Measurements from ENCODE around the gene RGS7.
"Not testable (repeated sequence)": the region's sequence is repeated elsewhere in the genome, so short reads cannot be mapped to it uniquely, and the experiment has no call there.

RGS7 gene

DNA sequence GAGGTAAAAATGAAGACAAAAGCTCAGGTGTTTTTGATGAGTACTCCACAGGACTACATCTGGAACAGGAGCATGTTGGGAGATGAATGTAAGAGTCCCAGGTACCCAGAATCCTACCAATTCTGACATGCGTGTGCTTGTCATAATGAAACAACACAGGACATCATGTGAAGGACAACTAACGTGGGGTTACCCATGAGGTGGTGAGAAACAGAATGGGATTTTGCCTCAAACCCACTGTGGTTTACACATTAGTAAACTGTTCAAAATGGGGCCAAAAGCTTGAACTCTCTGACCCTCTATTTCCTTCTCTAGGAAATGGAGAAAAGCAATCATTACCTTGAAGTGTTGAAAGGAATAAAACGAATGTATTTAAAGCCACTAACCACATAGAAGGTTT is 266.2 kb downstream of the RGS7 start:
- DNase-seq (ENCODE audit: low read depth) = no peak
- H3K4me3 ChIP-seq (replicated peaks; ENCODE audit: low read depth, low read length) = no peak overlapping the region
- TF ChIP-seq, protein P1, sequence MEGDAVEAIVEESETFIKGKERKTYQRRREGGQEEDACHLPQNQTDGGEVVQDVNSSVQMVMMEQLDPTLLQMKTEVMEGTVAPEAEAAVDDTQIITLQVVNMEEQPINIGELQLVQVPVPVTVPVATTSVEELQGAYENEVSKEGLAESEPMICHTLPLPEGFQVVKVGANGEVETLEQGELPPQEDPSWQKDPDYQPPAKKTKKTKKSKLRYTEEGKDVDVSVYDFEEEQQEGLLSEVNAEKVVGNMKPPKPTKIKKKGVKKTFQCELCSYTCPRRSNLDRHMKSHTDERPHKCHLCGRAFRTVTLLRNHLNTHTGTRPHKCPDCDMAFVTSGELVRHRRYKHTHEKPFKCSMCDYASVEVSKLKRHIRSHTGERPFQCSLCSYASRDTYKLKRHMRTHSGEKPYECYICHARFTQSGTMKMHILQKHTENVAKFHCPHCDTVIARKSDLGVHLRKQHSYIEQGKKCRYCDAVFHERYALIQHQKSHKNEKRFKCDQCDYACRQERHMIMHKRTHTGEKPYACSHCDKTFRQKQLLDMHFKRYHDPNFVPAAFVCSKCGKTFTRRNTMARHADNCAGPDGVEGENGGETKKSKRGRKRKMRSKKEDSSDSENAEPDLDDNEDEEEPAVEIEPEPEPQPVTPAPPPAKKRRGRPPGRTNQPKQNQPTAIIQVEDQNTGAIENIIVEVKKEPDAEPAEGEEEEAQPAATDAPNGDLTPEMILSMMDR (IDR thresholded peaks at IDR 0.05; ENCODE audit: low read length, missing control alignments) = no peak

DNA sequence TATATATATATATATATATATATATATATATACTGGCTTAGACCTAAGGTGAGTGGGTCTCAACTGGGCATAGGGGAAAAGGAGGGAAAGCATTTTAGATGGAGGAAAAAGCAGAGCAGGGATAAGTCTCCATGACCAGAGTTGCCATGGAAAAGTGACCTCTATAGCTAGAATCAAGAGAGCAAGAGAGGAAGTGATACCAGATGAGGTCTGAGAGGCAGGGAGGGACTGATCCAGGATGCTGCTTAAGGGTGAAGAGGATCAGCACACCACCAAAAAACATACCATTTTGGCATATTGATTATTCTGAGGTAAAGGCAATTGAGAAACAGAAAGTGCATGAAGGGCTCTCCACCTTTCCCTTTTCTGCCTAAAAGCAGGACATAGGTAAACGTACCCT is 267.9 kb downstream of the RGS7 start:
- not testable (repeated sequence) for H3K4me3 ChIP-seq (replicated peaks; ENCODE audit: low read depth, low read length); DNase-seq (ENCODE audit: low read depth)

DNA sequence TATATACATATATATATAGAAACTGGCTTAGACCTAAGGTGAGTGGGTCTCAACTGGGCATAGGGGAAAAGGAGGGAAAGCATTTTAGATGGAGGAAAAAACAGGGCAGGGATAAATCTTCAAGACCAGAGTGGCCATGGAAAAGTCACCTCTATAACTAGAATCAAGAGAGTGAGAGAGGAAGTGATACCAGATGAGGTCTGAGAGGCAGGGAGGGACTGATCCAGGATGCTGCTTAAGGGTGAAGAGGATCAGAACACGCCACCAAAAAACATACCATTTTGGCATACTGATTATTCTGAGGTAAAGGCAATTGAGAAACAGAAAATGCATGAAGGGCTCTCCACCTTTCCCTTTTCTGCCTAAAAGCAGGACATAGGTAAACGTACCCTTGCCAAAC is 268.9 kb downstream of the RGS7 start:
- not testable (repeated sequence) for H3K4me3 ChIP-seq (replicated peaks; ENCODE audit: low read depth, low read length); DNase-seq (ENCODE audit: low read depth)

DNA sequence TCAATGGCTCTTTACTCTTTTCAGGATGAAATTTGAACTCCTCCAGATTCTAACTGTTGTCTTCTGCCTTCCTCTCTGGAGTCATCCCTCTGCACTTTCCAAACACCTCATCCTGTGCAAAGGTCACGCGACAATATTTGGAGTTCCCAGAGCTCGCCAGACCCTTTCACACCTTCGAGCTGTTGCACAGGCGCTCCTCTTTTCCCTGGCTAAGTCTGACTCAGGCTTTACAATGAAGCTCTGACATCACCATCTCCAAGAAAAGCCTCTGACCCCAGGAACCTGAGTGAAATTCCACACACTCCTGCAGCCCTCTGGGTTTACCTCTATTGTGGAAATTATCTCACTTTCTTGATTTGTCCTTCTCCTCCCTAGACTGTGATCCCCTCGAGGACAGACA is 270.3 kb downstream of the RGS7 start:
- no peak overlapping the region for H3K4me3 ChIP-seq (replicated peaks; ENCODE audit: low read depth, low read length)
- TF ChIP-seq, protein P1 (IDR thresholded peaks at IDR 0.05; ENCODE audit: low read length, missing control alignments) = no peak
- no peak for DNase-seq (ENCODE audit: low read depth)

DNA sequence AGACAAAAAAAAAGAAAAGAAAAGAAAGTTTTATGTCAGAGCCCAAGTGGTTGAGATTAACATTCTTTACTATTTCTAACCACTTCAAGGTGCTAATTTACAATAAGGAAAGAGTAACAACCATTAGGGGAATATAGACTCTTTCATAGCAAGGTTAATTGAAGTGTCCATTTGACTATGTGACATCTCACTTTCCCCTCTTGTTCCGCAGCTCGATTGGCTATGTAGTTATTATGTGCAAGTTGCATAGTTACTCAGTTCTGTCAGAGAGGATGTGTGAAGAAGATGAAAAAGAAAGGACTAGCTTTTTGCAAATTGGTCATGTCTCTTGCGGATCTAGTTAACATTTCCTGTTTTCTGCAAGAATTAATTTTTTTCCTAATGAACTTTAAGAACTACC is 273.7 kb downstream of the RGS7 start:
- H3K4me3 ChIP-seq (replicated peaks; ENCODE audit: low read depth, low read length) = no peak overlapping the region
- DNase-seq (ENCODE audit: low read depth) = no peak
- TF ChIP-seq, protein P1 (IDR thresholded peaks at IDR 0.05; ENCODE audit: low read length, missing control alignments) = no peak

DNA sequence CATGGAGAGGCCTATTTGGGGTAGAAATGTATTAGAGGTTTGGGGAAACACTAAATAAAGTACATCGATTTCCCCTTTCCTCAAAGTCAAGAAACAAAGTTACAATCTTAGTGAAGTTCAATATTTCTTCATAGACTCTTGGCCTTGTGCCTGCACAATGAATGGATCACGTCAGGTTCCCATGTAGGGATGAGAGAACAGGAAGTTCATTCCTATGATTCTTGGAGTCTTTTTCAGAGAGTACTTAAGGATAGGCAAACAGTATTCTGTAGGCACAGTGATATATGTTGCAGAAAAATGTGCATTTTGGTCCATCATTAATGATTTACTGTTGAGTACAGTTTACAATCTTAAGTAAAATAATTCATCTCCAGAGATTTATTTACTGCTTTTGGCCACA is 275.5 kb downstream of the RGS7 start:
- H3K4me3 ChIP-seq (replicated peaks; ENCODE audit: low read depth, low read length) = no peak overlapping the region
- DNase-seq (ENCODE audit: low read depth) = peak; percentile 0
- TF ChIP-seq, protein P1 (IDR thresholded peaks at IDR 0.05; ENCODE audit: low read length, missing control alignments) = no peak

DNA sequence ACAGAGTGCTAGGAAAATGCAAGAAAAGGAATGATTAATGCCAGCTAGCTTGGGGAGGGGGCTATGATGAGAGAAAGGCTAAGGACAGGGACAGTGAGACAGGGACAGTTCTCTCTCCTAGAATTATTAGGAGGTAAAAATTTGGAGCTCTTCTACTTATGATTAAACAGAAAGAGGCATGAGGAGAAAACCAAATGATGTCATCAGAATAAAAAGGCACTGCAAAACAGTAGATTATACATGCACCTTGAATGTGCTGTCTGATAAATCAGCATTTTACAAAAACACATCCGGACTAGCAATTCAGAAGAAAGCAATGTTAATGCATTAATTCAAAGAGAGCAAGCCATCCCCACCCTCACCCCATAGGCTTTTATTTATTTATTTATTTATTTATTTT is 277.5 kb downstream of the RGS7 start:
- no peak for DNase-seq (ENCODE audit: low read depth)
- TF ChIP-seq, protein P1 (IDR thresholded peaks at IDR 0.05; ENCODE audit: low read length, missing control alignments) = no peak
- H3K4me3 ChIP-seq (replicated peaks; ENCODE audit: low read depth, low read length) = no peak overlapping the region

DNA sequence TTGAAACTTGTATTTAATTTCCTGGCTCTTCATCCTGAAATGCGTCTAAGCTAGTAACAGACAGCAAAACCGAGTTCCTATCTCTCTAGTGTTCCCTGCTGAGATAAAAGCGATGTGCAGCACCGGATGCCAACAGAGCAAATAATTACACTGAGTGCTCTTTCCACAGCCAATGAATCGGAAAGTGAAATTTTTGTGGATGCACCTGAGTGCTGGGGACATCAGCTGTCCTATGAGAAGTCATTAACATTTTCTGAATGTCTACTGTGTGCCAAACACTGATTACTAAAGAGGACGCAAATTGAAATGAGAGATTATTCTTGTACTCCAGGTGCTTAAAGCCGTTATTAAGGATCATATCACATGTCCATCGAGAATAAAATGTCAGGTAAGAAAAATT is 278.0 kb downstream of the RGS7 start:
- DNase-seq (ENCODE audit: low read depth) = no peak
- H3K4me3 ChIP-seq (replicated peaks; ENCODE audit: low read depth, low read length) = no peak overlapping the region
- TF ChIP-seq, protein P1 (IDR thresholded peaks at IDR 0.05; ENCODE audit: low read length, missing control alignments) = no peak

Data from fibroblast of pulmonary artery (primary cell).